AG09319 (cell line): Measurements from ENCODE around the gene TRMT10B.

ENCODE experiments used
- DNase-seq: peaks from one replicate; pipeline ENCODE4 v3.0.0-alpha.2; 2010; ENCODE audit warnings: low read depth; ENCODE audit errors: extremely low read depth
- TF ChIP-seq, protein P1 (sequence below): IDR thresholded peaks from 2 replicates; pipeline ENCODE4 v1.5.1; 2011; ENCODE audit warnings: low read depth, mild to moderate bottlenecking, inconsistent platforms, low read length, moderate library complexity

The TRMT10B gene, protein sequence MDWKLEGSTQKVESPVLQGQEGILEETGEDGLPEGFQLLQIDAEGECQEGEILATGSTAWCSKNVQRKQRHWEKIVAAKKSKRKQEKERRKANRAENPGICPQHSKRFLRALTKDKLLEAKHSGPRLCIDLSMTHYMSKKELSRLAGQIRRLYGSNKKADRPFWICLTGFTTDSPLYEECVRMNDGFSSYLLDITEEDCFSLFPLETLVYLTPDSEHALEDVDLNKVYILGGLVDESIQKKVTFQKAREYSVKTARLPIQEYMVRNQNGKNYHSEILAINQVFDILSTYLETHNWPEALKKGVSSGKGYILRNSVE

DNA sequence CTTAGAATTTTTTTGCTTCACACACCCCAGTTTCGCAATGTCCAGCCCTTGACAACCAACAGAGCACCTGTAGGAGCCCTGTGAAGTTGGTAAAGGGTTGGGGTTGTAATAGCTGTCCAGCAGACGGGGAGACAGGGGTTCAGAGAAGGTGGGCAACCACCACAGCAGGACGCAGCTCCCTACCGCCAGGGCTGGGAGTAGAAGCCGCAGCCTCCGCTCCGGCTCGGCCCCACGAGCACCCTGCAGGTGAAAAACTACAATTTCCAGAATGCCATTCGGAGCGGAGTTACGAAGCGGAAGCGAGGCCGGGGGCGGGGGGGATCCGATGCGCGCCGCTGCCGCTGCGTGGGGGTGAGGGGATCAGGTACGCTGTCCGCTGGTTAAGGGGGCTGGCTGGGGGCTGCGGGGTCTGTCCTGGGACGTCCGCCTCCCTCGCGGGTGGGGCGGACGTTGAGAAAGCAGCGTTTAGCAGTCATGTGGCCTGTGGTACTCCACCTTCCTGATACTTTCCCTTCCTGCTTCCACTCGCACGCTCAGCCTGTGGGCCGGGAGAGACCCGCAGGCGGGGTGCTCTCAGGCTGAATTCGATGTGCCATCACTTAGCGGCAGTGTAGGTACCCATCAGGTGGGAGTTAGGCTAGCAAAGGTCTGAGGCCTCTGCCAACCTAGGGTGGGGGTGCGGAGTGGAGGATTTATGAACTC is at the start of gene TRMT10B:
TRMT10B (plus strand) TSS at position 317 of the 702 bp plus-strand sequence. CDS start 8,127 bp downstream, outside the sequence.
- peak; percentile 20 for DNase-seq
- TF ChIP-seq, protein P1, sequence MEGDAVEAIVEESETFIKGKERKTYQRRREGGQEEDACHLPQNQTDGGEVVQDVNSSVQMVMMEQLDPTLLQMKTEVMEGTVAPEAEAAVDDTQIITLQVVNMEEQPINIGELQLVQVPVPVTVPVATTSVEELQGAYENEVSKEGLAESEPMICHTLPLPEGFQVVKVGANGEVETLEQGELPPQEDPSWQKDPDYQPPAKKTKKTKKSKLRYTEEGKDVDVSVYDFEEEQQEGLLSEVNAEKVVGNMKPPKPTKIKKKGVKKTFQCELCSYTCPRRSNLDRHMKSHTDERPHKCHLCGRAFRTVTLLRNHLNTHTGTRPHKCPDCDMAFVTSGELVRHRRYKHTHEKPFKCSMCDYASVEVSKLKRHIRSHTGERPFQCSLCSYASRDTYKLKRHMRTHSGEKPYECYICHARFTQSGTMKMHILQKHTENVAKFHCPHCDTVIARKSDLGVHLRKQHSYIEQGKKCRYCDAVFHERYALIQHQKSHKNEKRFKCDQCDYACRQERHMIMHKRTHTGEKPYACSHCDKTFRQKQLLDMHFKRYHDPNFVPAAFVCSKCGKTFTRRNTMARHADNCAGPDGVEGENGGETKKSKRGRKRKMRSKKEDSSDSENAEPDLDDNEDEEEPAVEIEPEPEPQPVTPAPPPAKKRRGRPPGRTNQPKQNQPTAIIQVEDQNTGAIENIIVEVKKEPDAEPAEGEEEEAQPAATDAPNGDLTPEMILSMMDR = no peak

DNA sequence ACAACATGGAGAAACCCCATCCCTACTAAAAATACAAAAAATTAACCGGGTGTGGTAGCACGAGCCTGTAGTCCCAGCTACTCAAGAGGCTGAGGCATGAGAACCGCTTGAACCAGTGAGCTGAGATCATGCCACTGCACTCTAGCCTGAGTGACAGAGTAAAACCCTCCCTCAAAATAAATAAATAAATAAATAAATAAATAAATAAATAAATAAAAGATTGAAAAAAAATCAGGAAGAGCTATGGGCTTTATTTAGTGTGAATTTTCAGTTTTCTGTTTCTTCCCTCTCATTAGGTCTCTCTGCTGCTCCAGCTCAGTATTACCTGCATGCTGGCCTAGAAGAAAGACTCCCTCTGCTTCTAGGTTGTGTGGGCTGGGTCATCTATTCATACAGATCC is 47.8 kb upstream of the TRMT10B start:
- no peak for DNase-seq
- TF ChIP-seq, protein P1 = no peak

DNA sequence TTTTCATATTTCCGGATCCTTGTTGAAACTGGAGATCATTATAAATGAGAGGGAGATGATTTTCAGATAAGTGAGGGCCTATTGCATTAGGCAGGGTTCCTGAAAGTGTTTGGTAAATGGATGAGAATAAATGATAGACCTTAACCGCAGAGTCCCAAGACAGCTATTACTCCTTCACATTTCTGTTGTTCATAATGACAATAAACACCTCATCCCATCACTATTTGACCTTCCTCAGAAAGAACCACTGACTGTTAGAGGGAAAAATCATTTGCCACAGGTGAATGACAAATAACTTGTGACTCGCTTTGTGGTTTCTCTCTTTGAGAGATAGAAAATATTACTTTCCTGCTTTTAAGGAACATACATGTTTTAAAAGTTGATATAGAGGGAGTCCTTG is 47.3 kb upstream of the TRMT10B start:
- TF ChIP-seq, protein P1 = no peak

DNA sequence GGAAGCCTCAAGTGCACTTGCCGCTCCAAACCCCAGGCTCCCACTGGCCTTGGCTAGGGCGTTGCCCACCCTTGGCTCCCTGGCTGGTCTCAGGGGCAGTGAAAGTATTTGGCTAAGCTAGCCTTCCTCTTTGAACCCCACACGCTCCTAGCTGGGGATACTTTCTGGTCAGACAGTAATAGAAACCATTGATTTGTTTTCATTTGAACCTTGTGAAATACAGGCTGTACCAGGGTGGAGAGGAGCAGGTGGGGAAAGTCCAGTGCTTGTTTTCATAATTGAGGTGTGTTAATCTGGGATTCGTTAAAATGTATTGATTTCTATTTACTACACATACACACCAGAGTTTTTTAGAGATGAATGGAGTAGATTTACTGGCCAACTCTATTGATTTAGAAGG is 45.9 kb upstream of the TRMT10B start:
- TF ChIP-seq, protein P1 = no peak
- DNase-seq = no peak

More for the DNA sequence above, 47.3 kb upstream of the TRMT10B start:
- DNase-seq = no peak

DNA sequence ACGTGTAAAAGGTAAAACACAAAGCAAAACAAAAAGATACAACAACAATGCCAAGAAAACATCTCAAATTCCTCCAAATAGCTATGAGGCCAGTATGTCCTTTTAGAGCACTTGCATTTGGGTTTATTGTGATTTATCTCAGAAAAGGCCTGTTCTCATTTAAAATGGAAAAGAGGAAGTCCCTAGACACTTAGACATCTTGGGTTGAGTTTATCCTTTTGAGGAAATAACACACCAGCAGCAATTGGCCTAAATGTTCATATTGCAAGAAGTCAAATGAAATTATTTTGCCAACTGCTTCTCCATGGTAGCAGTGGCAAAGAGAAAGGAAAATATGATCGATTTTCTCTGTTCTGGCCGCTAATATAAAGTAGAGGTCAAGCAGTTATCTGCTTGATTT is 43.6 kb upstream of the TRMT10B start:
- TF ChIP-seq, protein P1 = no peak
- no peak for DNase-seq

DNA sequence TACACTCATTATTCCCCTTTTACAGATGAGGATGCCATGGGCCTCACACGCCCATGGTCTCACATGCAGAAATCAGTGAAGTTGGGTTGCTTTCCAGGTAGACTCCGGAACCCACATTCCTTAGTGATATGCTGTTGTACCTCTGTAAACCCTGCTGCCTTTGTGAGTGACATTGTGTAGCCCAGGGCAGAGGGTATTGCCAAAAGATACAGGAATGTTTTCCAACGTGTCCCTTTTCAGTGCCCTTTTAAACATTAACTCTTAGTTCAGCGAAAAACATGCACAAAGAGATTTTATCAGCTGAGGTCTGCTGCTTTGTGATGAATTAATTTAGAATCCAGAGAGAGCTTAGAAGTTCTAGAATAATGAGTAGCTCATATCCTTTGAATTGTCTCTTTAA is 38.3 kb upstream of the TRMT10B start:
- TF ChIP-seq, protein P1 = no peak
- no peak for DNase-seq

DNA sequence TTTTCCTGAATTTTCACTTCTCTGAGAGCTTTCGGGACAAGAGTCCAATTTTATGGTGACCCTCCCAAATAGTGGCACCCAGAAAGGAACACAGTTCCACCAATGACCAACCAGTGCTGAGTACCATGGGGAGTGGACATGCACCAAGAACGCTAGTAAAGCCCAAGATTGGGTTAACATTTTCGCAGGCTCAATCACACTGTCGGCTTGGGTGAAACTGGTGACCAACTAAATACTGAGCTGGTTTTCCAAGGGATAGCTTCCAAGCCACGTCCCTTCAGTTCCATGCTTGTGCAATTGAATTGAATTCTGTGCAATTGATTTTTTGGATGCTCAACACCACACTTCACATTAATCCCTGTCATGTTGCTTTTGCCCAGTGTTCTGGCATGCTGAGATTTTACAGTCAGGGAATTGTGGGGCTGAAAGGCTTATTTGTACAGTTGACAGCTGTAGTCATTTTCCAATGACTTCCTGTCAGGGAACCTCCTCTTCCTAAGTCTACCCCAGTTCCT is 37.6 kb upstream of the TRMT10B start:
- TF ChIP-seq, protein P1 = no peak
- no peak for DNase-seq
